ENCODE results near the gene NEK3.

The NEK3 gene

DNA sequence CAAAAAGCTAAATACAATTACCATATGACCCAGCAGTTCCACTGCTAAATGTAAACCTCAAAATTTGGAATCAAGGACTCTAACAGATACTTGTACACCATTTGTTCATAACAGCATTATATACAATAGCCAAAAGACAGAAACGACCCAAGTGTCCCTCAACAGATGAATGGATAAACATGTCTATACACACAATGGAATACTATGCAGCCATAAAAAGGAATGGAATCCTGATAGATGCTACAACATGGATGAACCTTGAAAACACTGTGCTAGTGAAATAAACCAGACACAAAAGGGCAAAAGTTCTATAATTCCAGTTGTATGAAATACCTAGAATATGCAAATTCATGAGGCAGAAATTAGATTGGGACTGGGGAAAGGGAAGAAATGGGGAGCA, 12.2 kb downstream of the NEK3 start:
- no peak for DNase-seq (ENCODE audit: low read depth)
- TF ChIP-seq, protein P1, sequence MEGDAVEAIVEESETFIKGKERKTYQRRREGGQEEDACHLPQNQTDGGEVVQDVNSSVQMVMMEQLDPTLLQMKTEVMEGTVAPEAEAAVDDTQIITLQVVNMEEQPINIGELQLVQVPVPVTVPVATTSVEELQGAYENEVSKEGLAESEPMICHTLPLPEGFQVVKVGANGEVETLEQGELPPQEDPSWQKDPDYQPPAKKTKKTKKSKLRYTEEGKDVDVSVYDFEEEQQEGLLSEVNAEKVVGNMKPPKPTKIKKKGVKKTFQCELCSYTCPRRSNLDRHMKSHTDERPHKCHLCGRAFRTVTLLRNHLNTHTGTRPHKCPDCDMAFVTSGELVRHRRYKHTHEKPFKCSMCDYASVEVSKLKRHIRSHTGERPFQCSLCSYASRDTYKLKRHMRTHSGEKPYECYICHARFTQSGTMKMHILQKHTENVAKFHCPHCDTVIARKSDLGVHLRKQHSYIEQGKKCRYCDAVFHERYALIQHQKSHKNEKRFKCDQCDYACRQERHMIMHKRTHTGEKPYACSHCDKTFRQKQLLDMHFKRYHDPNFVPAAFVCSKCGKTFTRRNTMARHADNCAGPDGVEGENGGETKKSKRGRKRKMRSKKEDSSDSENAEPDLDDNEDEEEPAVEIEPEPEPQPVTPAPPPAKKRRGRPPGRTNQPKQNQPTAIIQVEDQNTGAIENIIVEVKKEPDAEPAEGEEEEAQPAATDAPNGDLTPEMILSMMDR (IDR thresholded peaks at IDR 0.05; ENCODE audit: control insufficient read depth, insufficient read depth, low read depth, low read length, missing control alignments) = no peak

DNA sequence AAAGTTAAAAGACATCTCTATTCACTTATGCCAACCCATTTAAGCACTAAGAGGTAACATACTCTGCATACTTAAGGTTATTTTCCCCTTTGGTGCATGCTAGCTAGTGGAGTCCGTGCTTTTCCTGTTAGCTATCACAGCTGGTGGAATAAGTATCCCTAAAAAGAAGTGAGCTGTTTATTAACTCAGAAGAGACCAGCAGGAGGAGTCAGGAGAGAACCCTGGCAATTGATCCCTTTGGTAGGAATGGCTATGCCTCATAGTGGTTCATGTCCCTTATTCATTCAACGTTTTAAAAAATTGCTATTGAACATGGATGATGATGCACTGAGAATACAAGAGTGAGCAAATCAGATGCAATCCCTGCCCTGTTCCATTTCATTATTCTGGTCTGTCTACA, 18.1 kb downstream of the NEK3 start:
- no peak for DNase-seq (ENCODE audit: low read depth)
- TF ChIP-seq, protein P1 (IDR thresholded peaks at IDR 0.05; ENCODE audit: control insufficient read depth, insufficient read depth, low read depth, low read length, missing control alignments) = peak; percentile 5
- no peak overlapping the region for H3K4me3 ChIP-seq (ENCODE audit: control insufficient read depth, low read depth, low read length)

More for the DNA sequence above, 12.2 kb downstream of the NEK3 start:
- no peak overlapping the region for H3K4me3 ChIP-seq (ENCODE audit: control insufficient read depth, low read depth, low read length)

DNA sequence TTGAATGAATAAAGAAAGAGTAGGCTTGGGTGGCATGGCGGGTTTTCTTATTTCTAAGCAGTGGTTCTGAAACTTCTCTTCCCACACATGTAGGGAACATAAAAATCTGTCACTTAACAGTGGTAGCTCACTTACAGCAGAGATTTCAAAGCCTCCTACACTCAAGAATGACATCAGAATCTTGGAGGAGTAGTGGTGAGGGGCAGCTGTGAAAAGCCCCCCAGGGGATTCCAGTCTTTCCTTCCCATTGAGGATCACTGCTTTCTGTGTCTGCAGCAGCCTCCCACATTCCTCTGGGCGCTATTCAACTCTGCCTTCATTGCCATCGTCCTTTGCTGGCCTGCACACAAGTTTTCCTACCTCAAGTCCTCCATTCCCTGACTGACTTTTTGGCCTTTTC, 21.9 kb downstream of the NEK3 start:
- no peak for DNase-seq (ENCODE audit: low read depth)
- no peak overlapping the region for H3K4me3 ChIP-seq (ENCODE audit: control insufficient read depth, low read depth, low read length)
- TF ChIP-seq, protein P1 (IDR thresholded peaks at IDR 0.05; ENCODE audit: control insufficient read depth, insufficient read depth, low read depth, low read length, missing control alignments) = no peak

DNA sequence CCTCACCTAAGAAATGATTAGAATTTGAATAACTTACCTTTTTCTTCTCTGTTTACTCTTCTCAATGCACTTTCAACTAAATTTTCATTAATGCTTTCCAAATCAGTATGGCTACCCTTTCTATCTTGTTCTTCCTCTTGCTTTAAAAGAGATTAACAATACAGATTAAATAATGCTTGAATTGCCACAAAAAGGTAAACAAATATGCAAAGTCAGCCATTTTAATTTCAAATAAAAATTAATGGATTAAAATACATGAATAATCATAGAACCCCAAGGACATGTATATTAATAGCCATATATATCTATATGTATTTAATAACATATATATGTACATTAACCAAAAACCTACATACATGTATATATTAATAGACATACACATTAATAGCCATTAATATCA, 22.6 kb downstream of the NEK3 start:
- no peak overlapping the region for H3K4me3 ChIP-seq (ENCODE audit: control insufficient read depth, low read depth, low read length)
- TF ChIP-seq, protein P1 (IDR thresholded peaks at IDR 0.05; ENCODE audit: control insufficient read depth, insufficient read depth, low read depth, low read length, missing control alignments) = no peak
- no peak for DNase-seq (ENCODE audit: low read depth)

DNA sequence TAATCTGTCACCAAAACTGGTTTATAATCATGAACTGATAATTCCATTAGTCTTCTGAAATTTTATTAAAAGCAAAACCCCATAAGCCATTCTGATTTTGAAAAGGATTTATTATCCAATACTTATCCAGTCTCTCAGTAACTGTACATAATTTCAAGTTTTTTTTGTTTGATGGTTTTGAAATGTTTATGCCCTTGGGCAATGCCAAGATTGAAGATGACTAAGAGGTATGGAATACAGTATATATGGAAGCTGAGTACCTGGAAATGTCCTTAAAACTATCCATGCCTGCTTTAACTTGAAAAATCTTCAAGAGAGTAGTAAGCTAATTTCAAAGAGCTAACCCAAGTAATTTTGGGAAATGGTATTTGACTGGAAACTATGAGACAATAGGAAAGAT, 28.8 kb downstream of the NEK3 start:
- TF ChIP-seq, protein P1 (IDR thresholded peaks at IDR 0.05; ENCODE audit: control insufficient read depth, insufficient read depth, low read depth, low read length, missing control alignments) = no peak
- DNase-seq (ENCODE audit: low read depth) = no peak
- H3K4me3 ChIP-seq (ENCODE audit: control insufficient read depth, low read depth, low read length) = no peak overlapping the region

DNA sequence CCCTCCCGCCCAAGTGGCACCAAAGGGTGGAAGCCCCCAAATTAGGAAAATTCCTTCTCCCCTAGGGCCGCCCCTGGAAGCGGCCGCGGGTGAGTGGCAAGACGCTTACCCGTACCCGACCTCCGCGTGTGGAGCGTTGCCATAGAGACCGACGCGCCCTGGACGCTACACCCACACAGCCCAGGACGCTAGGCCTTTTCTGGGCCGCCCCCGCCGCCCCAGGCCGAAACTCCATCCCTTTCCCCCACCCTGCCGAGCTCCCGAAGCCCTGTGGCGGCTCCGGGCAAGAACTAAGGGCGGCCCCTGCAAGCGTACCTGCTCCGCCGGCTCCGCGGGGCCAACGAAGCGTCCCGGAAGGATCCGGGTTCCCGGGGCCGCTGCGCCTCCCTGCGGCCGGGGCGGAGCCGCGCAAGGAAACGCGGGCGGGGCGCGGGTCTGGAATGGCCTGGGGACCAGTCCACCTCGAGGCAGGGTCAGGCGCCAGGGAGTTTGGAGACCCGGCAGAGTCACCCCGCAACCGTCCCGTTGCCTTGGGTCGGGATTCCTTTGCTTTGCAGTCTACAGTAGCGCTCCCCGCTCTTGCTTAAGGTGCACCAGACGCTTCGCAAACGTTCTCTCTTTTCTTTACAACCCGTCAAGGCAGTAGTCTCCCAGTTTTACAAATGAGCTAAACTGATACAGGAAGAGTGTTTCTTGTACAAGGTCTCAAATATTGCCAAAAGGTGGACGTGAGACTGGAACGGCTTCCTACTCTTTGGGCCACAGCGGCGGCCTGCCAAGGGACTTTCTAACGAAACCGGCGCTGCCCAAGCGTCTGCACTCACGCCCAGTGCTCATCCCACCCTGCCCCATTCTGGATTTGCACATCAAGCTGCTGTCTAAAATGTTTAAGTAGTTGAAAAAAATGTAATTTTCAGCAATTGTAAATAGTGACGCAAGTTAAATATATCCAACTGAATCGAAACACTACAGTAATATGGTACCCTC, 30.4 kb downstream of the NEK3 start, which contains the start of gene NEK5:
Gene NEK5, minus strand, starts transcription at position 360 of the 987 bp plus-strand sequence. CDS start 1,591 bp downstream, outside the sequence.
- TF ChIP-seq, protein P1 (IDR thresholded peaks at IDR 0.05; ENCODE audit: control insufficient read depth, insufficient read depth, low read depth, low read length, missing control alignments) = peak; percentile 55
- no peak for DNase-seq (ENCODE audit: low read depth)
- H3K4me3 ChIP-seq (ENCODE audit: control insufficient read depth, low read depth, low read length) = peak within 1 kb of the TSS; percentile 60

Measured in AG09309 (cell line).